ENCODE measurements around the gene NLRX1. TPM values are rescaled to one million over a fixed set of nuclear protein-coding genes. Genes with fewer than 3 reads are reported as not detected.

The NLRX1 gene
- total RNA-seq, 1 experiment from 2014 or later = not detected

Other genes with a start within 250 kb of the NLRX1 start
- 10.2 and 13.4 TPM in 2 replicates for gene BCL9L, start 242.8 kb upstream of the NLRX1 start, total RNA-seq (2014; rRNA removed; shearing (Covaris generic))
- gene UPK2, start 212.4 kb upstream of the NLRX1 start, total RNA-seq (2014; rRNA removed; shearing (Covaris generic)) = not detected in 2 replicates
- not detected in 2 replicates for gene FOXR1, start 197.0 kb upstream of the NLRX1 start, total RNA-seq (2014; rRNA removed; shearing (Covaris generic))
- gene CENATAC, start 170.6 kb upstream of the NLRX1 start, total RNA-seq (2014; rRNA removed; shearing (Covaris generic)) = 30.4 and 34.0 TPM in 2 replicates
- 2,429 and 3,013 TPM in 2 replicates for gene RPS25, start 150.4 kb upstream of the NLRX1 start, total RNA-seq (2014; rRNA removed; shearing (Covaris generic))
- 97.7 and 110 TPM in 2 replicates for gene TRAPPC4, start 150.0 kb upstream of the NLRX1 start, total RNA-seq (2014; rRNA removed; shearing (Covaris generic))
- 9.9 and 15.5 TPM in 2 replicates for gene SLC37A4, start 137.8 kb upstream of the NLRX1 start, total RNA-seq (2014; rRNA removed; shearing (Covaris generic))
- 152 and 205 TPM in 2 replicates for gene HYOU1, start 111.5 kb upstream of the NLRX1 start, total RNA-seq (2014; rRNA removed; shearing (Covaris generic))
- gene VPS11, start 100.9 kb upstream of the NLRX1 start, total RNA-seq (2014; rRNA removed; shearing (Covaris generic)) = 19.9 and 21.0 TPM in 2 replicates
- 63.6 and 87.0 TPM in 2 replicates for gene HMBS, start 83.8 kb upstream of the NLRX1 start, total RNA-seq (2014; rRNA removed; shearing (Covaris generic))
- 4.0 and 4.7 TPM in 2 replicates for gene DPAGT1, start 66.9 kb upstream of the NLRX1 start, total RNA-seq (2014; rRNA removed; shearing (Covaris generic))
- 4.6 and 5.8 TPM in 2 replicates for gene C2CD2L, start 61.4 kb upstream of the NLRX1 start, total RNA-seq (2014; rRNA removed; shearing (Covaris generic))
- gene HINFP, start 47.1 kb upstream of the NLRX1 start, total RNA-seq (2014; rRNA removed; shearing (Covaris generic)) = 18.5 and 22.4 TPM in 2 replicates
- gene ABCG4, start 19.7 kb upstream of the NLRX1 start, total RNA-seq (2014; rRNA removed; shearing (Covaris generic)) = 0.06 and 1.7 TPM in 2 replicates
- not detected in 2 replicates for gene NHERF4, start 16.8 kb downstream of the NLRX1 start, total RNA-seq (2014; rRNA removed; shearing (Covaris generic))
- gene CBL, start 37.6 kb downstream of the NLRX1 start, total RNA-seq (2014; rRNA removed; shearing (Covaris generic)) = 4.9 and 11.7 TPM in 2 replicates
- 77.2 and 90.3 TPM in 2 replicates for gene MCAM, start 148.4 kb downstream of the NLRX1 start, total RNA-seq (2014; rRNA removed; shearing (Covaris generic))
- gene RNF26, start 165.8 kb downstream of the NLRX1 start, total RNA-seq (2014; rRNA removed; shearing (Covaris generic)) = 19.3 and 19.9 TPM in 2 replicates
- gene C1QTNF5, start 172.2 kb downstream of the NLRX1 start, total RNA-seq (2014; rRNA removed; shearing (Covaris generic)) = 0.17 and 1.0 TPM in 2 replicates
- gene MFRP, start 178.0 kb downstream of the NLRX1 start, total RNA-seq (2014; rRNA removed; shearing (Covaris generic)) = 0.25 and 7.3 TPM in 2 replicates
- 0.75 and 1.8 TPM in 2 replicates for gene USP2, start 213.0 kb downstream of the NLRX1 start, total RNA-seq (2014; rRNA removed; shearing (Covaris generic))

Measured in G401 (cell line).